A549 (cell line): ENCODE results near the gene CA12. TPM values are rescaled to one million over a fixed set of nuclear protein-coding genes. Genes with fewer than 3 reads are reported as not detected.

Source experiments
- ATAC-seq, 2 experiments: fragments of 200-7000 bp in 1 of 2; fragments of >200 bp in 1 of 2; cut with Nextera tagmentation in 1 of 2; cut with Tn5 transposase in 1 of 2; 3 replicates each; pipeline versions ENCODE4 v1.8.0 to v1.9.1; 2018 to 2020; ENCODE audit warnings: mild to moderate bottlenecking in 1 of 2, moderate library complexity in 1 of 2
- CTCF ChIA-PET: fragments of 300-600 bp; sonication (Branson Sonifier 250); formaldehyde crosslinking; extraction: SDS; loops from one replicate; lab custom pipeline; 2021; ENCODE audit warnings: antibody characterized with exemption, inconsistent platforms; lab: Yijun Ruan, JAX
- POLR2A ChIA-PET: fragments of 350-600 bp; formaldehyde crosslinking; extraction: SDS; loops from one replicate; lab custom pipeline; 2021; ENCODE audit warnings: antibody characterized with exemption, inconsistent platforms; lab: Yijun Ruan, JAX
- DNase-seq, 2 experiments: peaks; one replicate each; pipeline versions ENCODE4 v3.0.0 to v3.0.0-alpha.2; 2011 to 2016; ENCODE audit warnings: low read depth in 1 of 2, low spot score in 1 of 2
- FAIRE-seq: peaks from 2 replicates; lab custom pipeline; 2011; peaks lifted over from hg19 to GRCh38; lab: Jason Lieb, UNC
- H3K27ac ChIP-seq, 2 experiments: fragments of >200 bp; sonication (Bioruptor Twin); formaldehyde crosslinking; 3 replicates each; pipeline ENCODE4 v1.5.1; 2016 to 2017
- H3K4me1 ChIP-seq: fragments of >200 bp; sonication (Bioruptor Twin); formaldehyde crosslinking; 3 replicates; pipeline ENCODE4 v1.6.1; 2016
- H3K4me2 ChIP-seq: fragments of >200 bp; sonication (Bioruptor Twin); formaldehyde crosslinking; 3 replicates; pipeline ENCODE4 v1.6.1; 2016
- H3K4me3 ChIP-seq: fragments of >200 bp; sonication (Bioruptor Twin); formaldehyde crosslinking; 3 replicates; pipeline ENCODE4 v1.5.1; 2016
- H3K9me3 ChIP-seq: fragments of >200 bp; sonication (Bioruptor Twin); formaldehyde crosslinking; 3 replicates; pipeline ENCODE4 v1.6.1; 2016
- CEBPB ChIP-seq, 2 experiments: fragments of >200 bp in 1 of 2; sonication (Bioruptor Twin) in 1 of 2; formaldehyde crosslinking in 1 of 2; IDR thresholded peaks; 2 replicates each; pipeline ENCODE4 v1.6.1; 2012 to 2016
- CHD2 ChIP-seq: fragments of 150-350 bp; IDR thresholded peaks from 2 replicates; pipeline ENCODE4 v1.6.1; 2014; ENCODE audit warnings: low read length; ENCODE audit not compliant: partially characterized antibody
- CHD4 ChIP-seq: fragments of 200-600 bp; sonication (generic); IDR thresholded peaks from 2 replicates; pipeline ENCODE4 v1.6.1; 2016; ENCODE audit warnings: antibody characterized with exemption, mild to moderate bottlenecking, borderline replicate concordance
- EHF ChIP-seq: fragments of 250-450 bp; sonication (Bioruptor Pico); IDR thresholded peaks from 2 replicates; pipeline ENCODE4 v1.5.0; 2020; ENCODE audit warnings: mild to moderate bottlenecking
- EHMT2 ChIP-seq: fragments of 200-600 bp; sonication (generic); IDR thresholded peaks from 2 replicates; pipeline ENCODE4 v1.6.1; 2016; ENCODE audit warnings: antibody characterized with exemption, low read depth, mild to moderate bottlenecking, moderate library complexity
- ESRRA ChIP-seq: fragments of 150-350 bp; IDR thresholded peaks from 2 replicates; pipeline ENCODE4 v1.6.1; 2014; ENCODE audit warnings: mild to moderate bottlenecking, low read length, borderline replicate concordance
- HEYL ChIP-seq: fragments of 250-450 bp; sonication (Bioruptor Pico); IDR thresholded peaks from 2 replicates; pipeline ENCODE4 v1.8.0; 2021; ENCODE audit warnings: mild to moderate bottlenecking, moderate library complexity
- HOXA7 ChIP-seq: fragments of 250-450 bp; sonication (Bioruptor Pico); IDR thresholded peaks from 2 replicates; pipeline ENCODE4 v1.5.0; 2020; ENCODE audit warnings: mild to moderate bottlenecking, moderate library complexity
- KDM5A ChIP-seq: fragments of 200-600 bp; sonication (generic); IDR thresholded peaks from 2 replicates; pipeline ENCODE4 v1.6.1; 2016; ENCODE audit warnings: antibody characterized with exemption, mild to moderate bottlenecking
- MAFK ChIP-seq: fragments of 450-650 bp; IDR thresholded peaks from 2 replicates; pipeline ENCODE4 v1.6.1; 2014; ENCODE audit not compliant: partially characterized antibody
- NR3C1 ChIP-seq: fragments of >200 bp; sonication (Bioruptor Twin); formaldehyde crosslinking; IDR thresholded peaks from 3 replicates; pipeline ENCODE4 v1.6.1; 2017
- RAD21 ChIP-seq, 2 experiments: fragments of >200 bp in 1 of 2; sonication (Bioruptor Twin) in 1 of 2; formaldehyde crosslinking in 1 of 2; IDR thresholded peaks in 1 of 2; conservative IDR thresholded peaks in 1 of 2; 2 replicates in 1 of 2; 3 replicates in 1 of 2; pipeline ENCODE4 v1.6.1; 2012 to 2018; ENCODE audit warnings: inconsistent platforms in 1 of 2
- ZC3H11A ChIP-seq: fragments of 450-650 bp; IDR thresholded peaks from 2 replicates; pipeline ENCODE4 v1.6.1; 2014; ENCODE audit warnings: antibody characterized with exemption, mild to moderate bottlenecking
- ZSCAN20 ChIP-seq: fragments of 250-450 bp; sonication (Bioruptor Pico); IDR thresholded peaks from 2 replicates; pipeline ENCODE4 v1.8.0; 2022; ENCODE audit warnings: mild to moderate bottlenecking, moderate library complexity
- WGBS: methylation state at CpG from one replicate; pipeline ENCODE4 v1.1.6; 2017; ENCODE audit errors: missing lambda C conversion rate; 5-methylcytosine and 5-hydroxymethylcytosine counted together
- polyA plus RNA-seq, 4 experiments: library from polyadenylated mRNA; depleted of rRNA in 3 of 4; stranded (reverse); fragments of >200 nt; fragmentation: RNase III in 1 of 4; extraction: RNeasy Plus Mini Kit Qiagen cat#74134 plus additional on column Dnase treatment in 1 of 4; gene quantifications; 2 replicates in 3 of 4; 3 replicates in 1 of 4; pipeline ENCODE4 v1.2.3, GENCODE V29; 2011 to 2017
- TF ChIP-seq, protein P1 (sequence below): IDR thresholded peaks from 2 replicates; pipeline ENCODE4 v1.6.1; 2012; ENCODE audit warnings: low read depth, borderline replicate concordance
- TF ChIP-seq, protein P2 (sequence below): fragments of >200 bp; sonication (Bioruptor Twin); formaldehyde crosslinking; IDR thresholded peaks from 2 replicates; pipeline ENCODE4 v1.6.1; 2016
- TF ChIP-seq, protein P3 (sequence below): fragments of 450-650 bp; IDR thresholded peaks from 2 replicates; pipeline ENCODE4 v1.6.1; 2014; ENCODE audit warnings: antibody characterized with exemption
- TF ChIP-seq, protein P4 (sequence below): IDR thresholded peaks from 2 replicates; pipeline ENCODE4 v1.6.1; 2012
- TF ChIP-seq, protein P5 (sequence below): fragments of 250-450 bp; sonication (Bioruptor Pico); IDR thresholded peaks from 2 replicates; pipeline ENCODE4 v1.5.0; 2020; ENCODE audit warnings: low read depth, mild to moderate bottlenecking, moderate library complexity
- TF ChIP-seq, protein P6 (sequence below): IDR thresholded peaks from 2 replicates; pipeline ENCODE4 v1.6.1; 2012

Gene CA12
- polyA plus RNA-seq, 2 of the 4 experiments (the other 2 are of a cell fraction): 129 to 323 TPM

DNA sequence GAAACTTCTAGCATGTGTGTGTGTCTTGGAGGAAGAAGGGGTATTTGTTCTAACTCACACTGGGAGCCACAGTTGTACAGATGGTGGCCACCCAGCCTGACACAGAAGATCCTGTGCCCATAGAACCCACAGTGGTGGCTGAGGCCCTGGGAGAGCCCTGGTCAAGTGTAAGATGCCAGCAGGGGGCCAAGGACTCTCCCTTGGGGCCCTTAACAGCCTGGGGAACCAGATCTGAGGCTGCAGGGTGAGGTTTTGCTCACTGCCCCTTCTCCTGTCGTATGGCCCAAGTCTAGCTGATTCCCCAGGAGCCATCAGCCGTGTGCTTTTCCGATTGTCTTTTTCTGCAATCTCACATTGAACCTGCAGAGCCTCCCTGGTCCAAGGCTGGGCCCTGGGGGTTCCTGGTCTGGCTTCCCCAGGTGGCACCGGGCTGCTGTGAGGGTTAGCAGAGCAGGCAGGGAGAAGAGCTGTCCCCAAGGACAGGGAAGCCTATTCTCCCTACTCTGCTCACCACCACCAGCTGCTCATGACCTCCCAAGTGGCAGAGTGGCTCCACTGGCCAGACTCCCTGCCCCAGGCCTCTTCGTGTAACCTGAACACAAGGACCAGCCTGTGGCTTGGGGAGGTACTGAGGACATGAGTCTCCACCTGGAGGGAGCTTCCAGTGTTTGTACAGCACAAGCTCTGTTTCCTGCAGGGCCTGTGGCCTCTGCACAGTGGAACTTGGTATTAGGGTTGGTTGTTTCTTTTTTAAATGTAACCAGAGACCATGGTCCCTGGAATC lies 51.9 kb downstream of the CA12 start (continued):
- TF ChIP-seq NR3C1: no peak
- TF ChIP-seq, protein P1, sequence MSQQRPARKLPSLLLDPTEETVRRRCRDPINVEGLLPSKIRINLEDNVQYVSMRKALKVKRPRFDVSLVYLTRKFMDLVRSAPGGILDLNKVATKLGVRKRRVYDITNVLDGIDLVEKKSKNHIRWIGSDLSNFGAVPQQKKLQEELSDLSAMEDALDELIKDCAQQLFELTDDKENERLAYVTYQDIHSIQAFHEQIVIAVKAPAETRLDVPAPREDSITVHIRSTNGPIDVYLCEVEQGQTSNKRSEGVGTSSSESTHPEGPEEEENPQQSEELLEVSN: no peak
- TF ChIP-seq HOXA7 (CRISPR knock-in tag): no peak
- TF ChIP-seq CHD4: no peak
- TF ChIP-seq, protein P2, sequence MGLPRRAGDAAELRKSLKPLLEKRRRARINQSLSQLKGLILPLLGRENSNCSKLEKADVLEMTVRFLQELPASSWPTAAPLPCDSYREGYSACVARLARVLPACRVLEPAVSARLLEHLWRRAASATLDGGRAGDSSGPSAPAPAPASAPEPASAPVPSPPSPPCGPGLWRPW: no peak

DNA sequence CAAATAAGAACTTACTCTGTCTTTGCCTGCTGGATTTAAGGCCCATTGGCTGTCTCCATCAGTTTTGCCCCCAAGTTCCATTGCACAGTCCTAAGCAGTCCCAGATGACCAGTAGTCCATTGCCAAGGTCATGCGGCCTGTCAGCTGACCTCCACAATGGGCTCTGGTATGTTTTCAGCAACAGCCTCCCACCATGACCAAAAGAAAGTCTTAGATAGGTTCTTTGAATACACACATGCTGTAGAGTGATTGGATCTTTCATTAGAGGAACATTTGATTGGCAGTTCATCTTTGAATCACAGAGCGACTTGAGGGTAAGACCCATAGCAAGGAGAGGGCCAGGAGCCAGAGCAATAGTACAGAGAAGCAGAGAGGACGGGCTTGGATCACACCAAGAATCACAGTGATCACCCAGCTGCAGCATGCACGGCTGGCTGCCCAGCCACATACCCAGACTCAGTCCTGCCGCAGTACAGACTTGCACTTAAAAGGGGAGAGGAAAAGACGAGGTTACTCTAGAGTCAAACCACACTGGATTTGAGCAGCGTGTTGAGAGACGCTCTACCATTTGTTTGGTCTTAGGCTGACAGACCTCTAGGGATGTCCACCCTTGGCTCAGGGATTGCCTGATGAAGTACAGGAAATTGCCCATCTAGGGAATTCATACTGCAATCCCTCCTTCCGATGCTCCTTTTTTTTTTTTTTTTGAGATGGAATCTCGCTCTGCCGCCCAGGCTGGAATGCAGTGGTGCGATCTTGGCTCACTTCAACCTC lies 53.8 kb downstream of the CA12 start:
- ATAC-seq: no peak
- DNase-seq: no peak
- Histone ChIP-seq H3K9me3 (no peaks in the 10 kb centered on the region), H3K4me2 (no peak overlapping the region), H3K4me3 (no peak overlapping the region), H3K4me1 (peaks cover 8% of the 10 kb centered on the region), H3K27ac (no peak overlapping the region)
- FAIRE-seq: no peak
- CTCF ChIA-PET: interaction anchor here (0.6 to 2.0 kb wide), 6 partner anchors 8 to 75 kb away, joined by 3 to 12 read pairs (median 4); no protein-coding TSS in a partner anchor
- POLR2A ChIA-PET: no interaction called here
- 96% methylated on average over 12 of the region's 12 CpGs for WGBS
- TF ChIP-seq HEYL (CRISPR knock-in tag): no peak
- TF ChIP-seq, protein P3, sequence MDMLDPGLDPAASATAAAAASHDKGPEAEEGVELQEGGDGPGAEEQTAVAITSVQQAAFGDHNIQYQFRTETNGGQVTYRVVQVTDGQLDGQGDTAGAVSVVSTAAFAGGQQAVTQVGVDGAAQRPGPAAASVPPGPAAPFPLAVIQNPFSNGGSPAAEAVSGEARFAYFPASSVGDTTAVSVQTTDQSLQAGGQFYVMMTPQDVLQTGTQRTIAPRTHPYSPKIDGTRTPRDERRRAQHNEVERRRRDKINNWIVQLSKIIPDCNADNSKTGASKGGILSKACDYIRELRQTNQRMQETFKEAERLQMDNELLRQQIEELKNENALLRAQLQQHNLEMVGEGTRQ: no peak
- no peak for TF ChIP-seq KDM5A
- no peak for TF ChIP-seq CHD2
- TF ChIP-seq ZSCAN20: no peak

DNA sequence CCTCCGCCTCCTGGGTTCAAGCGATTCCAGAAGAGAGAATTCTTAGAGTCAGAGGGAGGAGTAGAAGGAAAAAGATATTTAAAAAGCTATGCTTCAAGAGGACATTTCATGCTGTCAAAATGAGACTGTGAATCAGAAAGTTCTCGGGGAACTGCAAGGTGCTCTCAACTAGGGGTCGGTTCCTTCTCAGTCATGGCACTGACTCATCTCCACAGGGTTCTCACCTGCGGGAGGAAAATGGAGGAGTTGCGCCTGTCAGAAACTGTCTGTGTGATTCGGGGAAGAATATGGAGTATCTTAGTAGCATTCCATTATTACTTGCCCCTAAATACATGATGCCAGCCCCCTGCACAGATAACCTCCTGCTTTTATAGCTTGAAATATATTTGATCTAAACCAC lies 56.9 kb downstream of the CA12 start:
- Histone ChIP-seq H3K4me3 (no peak overlapping the region), H3K4me2 (no peak overlapping the region), H3K27ac (no peak overlapping the region), H3K9me3 (no peaks in the 10 kb centered on the region), H3K4me1 (no peaks in the 10 kb centered on the region)
- ChIA-PET CTCF (interaction anchor here (0.7 to 1.3 kb wide), 2 partner anchors 12 to 47 kb away, joined by 3 read pairs; no protein-coding TSS in a partner anchor), POLR2A (no interaction called here)
- FAIRE-seq (no peak), DNase-seq (no peak), ATAC-seq (no peak)
- no peak for TF ChIP-seq EHF (CRISPR knock-in tag)
- no peak for TF ChIP-seq EHMT2
- TF ChIP-seq CEBPB (IDR thresholded peaks at IDR 0.05): no peak
- TF ChIP-seq, protein P4, sequence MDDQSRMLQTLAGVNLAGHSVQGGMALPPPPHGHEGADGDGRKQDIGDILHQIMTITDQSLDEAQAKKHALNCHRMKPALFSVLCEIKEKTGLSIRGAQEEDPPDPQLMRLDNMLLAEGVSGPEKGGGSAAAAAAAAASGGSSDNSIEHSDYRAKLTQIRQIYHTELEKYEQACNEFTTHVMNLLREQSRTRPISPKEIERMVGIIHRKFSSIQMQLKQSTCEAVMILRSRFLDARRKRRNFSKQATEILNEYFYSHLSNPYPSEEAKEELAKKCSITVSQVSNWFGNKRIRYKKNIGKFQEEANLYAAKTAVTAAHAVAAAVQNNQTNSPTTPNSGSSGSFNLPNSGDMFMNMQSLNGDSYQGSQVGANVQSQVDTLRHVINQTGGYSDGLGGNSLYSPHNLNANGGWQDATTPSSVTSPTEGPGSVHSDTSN: no peak
- no peak for TF ChIP-seq RAD21 (conservative IDR thresholded peaks at IDR 0.05 in 1 of 2, IDR thresholded peaks at IDR 0.05 in 1 of 2)
- TF ChIP-seq, protein P1: no peak
- no peak for TF ChIP-seq MAFK
- TF ChIP-seq, protein P5, sequence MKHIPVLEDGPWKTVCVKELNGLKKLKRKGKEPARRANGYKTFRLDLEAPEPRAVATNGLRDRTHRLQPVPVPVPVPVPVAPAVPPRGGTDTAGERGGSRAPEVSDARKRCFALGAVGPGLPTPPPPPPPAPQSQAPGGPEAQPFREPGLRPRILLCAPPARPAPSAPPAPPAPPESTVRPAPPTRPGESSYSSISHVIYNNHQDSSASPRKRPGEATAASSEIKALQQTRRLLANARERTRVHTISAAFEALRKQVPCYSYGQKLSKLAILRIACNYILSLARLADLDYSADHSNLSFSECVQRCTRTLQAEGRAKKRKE: no peak
- no peak for TF ChIP-seq CHD4
- TF ChIP-seq ESRRA: no peak
- no peak for TF ChIP-seq ZC3H11A
- TF ChIP-seq, protein P6, sequence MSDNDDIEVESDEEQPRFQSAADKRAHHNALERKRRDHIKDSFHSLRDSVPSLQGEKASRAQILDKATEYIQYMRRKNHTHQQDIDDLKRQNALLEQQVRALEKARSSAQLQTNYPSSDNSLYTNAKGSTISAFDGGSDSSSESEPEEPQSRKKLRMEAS: no peak
- TF ChIP-seq KDM5A: no peak
- no peak for TF ChIP-seq ZSCAN20
- 92% methylated on average over 7 of the region's 7 CpGs for WGBS
